ENCODE results near the gene PPIAL4G.
A peak's percentile ranks its signal among the peaks of the same experiment; 100 is the strongest.
"Not testable (repeated sequence)": the region's sequence is repeated elsewhere in the genome, so short reads cannot be mapped to it uniquely, and the experiment has no call there.

PPIAL4G gene

DNA sequence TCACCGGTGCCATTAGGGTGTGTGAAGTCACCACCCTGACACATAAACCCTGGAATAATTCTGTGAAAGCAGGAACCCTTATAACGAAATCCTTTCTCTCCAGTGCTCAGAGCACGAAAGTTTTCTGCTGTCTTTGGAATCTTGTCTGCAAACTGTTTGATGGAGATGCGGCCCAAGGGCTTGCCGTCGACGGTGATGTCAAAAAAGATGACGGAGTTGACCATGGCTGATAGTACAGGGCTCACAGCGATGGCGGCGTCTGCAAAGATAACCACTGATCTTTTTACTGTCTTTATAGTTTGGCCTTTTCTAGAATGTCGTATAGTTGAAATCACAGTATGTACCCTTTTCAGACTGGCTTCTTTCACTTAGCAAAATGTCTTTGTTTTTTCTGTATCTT is at the start of gene PPIAL4G:
PPIAL4G (minus strand) TSS at position 274 of the 400 bp plus-strand sequence; CDS start at position 224, 50 bp downstream.
- not testable (repeated sequence) for DNase-seq

DNA sequence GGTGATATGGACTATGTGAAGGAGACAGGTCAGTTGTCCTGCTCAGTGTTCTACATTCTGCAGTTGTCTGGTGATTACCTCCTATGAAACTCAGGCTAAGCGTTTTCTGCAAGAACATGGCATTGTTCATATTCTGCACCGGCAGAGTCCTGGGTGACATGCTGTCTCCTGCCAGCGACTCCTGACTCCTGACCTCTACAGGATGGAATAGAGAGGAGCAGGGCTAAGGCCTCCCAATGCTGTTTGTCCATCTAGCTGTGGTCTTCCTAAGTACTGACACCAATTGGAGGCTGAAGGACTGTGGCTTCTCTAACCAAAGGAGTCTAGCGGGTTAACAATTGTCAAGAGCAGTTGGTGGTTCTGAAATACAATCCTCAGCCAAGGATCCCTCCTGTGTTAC is 49.1 kb upstream of the PPIAL4G start:
- not testable (repeated sequence) for DNase-seq

GRCh38 chr1:148529101-148529567 is 46.0 kb upstream of the PPIAL4G start:
- DNase-seq: peak; percentile 15

GRCh38 chr1:148528591-148528990 is 45.5 kb upstream of the PPIAL4G start:
- DNase-seq: not testable (repeated sequence)

DNA sequence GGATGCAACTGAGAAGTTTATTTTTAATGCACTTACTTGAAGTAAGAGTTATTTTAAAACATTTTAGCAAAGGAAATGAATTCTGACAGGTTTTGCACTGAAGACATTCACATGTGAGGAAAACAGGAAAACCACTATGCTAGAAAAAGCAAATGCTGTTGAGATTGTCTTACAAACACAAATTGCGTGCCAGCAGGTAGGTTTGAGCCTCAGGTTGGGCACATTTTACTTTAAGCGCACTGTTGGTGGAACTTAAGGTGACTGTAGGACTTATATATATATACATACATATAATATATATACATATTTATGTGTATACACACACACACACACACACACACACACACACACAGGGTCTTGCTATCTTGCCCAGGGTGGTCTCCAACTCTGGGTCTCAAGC is 43.5 kb upstream of the PPIAL4G start:
- not testable (repeated sequence) for DNase-seq

GRCh38 chr1:148523205-148524144 is 40.4 kb upstream of the PPIAL4G start:
- not testable (repeated sequence) for DNase-seq

DNA sequence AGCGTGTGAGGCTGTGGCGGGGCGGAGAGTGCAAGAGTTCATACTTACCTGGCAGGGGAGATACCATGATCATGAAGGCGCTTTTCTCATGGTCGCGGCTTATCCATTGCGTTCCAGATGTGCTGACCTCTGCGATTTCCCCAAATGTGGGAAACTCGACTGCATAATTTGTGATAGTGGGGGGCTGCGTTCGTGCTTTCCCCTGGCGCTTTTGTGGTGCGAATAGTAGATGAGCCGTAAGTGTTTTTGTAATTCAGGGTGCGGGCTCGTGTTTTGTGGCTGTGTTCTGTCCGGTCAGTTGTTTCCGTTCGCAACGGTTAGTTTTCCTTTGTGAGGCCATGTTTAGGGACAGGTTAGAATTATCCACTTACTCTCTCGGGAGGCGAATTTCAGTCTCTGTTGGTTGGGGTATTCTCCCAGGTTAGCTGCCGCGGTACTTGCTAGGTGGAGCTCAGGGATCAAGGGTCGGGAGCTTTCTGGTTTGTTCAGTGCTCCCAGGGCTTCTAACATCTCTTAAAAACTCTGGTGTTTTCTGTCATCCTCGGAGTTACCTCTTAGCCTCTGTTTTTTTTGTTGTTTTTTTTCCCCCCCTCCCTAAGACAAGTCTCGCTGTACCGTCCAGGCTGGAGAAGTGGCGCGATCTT is 39.6 kb upstream of the PPIAL4G start:
- DNase-seq: peak; percentile 98

- DNase-seq: peak; percentile 89
These were observed 39.0 kb upstream of the PPIAL4G start for GRCh38 chr1:148522072-148522471.

DNA sequence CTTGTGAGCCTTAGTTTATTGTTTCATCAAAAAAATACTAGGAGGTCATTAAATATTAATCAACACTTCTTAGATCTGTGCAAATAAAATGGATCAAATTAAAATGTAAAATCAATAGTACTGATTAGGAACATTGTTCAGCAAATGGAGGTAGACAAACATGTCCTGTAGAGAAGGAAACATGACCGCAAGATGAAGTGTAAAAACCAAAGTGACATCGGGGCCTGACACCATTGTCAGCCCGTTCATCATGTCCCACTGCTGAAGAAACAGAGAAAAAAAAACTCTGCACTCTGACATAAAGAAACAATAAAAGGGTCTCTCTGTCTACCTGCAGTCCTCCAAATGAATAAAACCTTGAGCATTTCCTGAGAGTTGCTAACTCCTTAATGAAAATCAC is 31.2 kb upstream of the PPIAL4G start:
- not testable (repeated sequence) for DNase-seq

- DNase-seq: not testable (repeated sequence)
These were observed 29.6 kb upstream of the PPIAL4G start for GRCh38 chr1:148512571-148513184.

DNA sequence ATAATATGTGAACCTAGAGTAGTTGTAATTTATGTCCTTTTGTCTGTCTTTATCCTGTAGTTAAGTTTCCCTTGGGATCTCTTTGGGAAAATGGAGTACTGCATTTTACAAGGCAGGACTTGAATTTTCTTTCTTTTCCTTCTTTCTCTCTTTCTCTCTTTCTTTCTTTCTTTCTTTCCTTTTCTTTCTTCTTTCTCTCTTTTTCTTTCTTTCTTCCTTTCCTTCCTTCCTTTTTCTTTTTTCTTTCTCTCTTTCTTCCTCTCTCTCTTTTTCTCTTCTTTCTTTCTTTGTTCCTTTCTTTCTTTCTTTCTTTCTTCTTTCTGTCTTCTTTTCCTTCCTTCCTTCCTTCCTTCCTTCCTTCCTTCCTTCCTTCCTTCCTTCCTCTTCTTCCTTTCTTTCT is 10.8 kb upstream of the PPIAL4G start:
- not testable (repeated sequence) for DNase-seq

DNA sequence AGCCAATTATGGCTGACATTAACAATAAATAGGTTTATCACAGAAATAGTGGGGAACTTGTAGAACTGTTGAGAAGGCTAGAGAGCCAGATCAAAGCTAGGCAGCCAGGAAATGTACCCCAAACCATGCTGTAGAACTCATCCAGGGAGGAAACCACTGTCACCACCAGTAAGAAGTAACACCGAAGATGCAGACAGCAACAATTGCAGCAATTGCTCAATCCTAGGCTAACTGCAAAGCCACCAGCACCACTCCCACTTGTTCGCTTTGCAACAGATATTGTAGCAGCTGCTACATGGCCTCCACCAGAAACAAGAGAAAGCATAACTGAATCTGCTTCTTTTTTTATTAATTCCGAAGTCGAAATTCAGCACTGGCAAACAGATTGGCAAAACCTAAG is 2.0 kb downstream of the PPIAL4G start:
- DNase-seq: not testable (repeated sequence)

DNA sequence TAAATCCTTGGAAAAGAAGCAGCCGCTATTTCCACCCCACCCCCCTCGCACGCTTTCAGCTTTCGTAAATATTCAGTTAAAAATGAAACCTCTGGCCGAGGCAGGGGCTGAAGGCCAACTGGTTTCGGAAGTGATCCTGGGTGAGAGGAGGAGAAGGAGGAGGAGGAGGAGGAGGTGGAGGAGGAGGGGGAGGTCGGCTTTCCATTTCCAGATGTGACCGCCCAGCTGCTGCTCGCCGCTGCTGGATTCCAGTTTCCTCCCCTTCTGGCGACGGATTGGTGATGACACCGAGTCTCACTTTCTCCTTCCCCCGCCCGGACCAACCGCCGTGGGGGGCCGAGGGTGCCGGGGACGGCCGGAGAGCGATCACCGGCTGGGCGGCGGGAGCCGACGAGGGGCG is 23.4 kb downstream of the PPIAL4G start:
- DNase-seq: not testable (repeated sequence)

GRCh38 chr1:148458901-148459581 is 24.1 kb downstream of the PPIAL4G start:
- peak; percentile 5 for DNase-seq

DNA sequence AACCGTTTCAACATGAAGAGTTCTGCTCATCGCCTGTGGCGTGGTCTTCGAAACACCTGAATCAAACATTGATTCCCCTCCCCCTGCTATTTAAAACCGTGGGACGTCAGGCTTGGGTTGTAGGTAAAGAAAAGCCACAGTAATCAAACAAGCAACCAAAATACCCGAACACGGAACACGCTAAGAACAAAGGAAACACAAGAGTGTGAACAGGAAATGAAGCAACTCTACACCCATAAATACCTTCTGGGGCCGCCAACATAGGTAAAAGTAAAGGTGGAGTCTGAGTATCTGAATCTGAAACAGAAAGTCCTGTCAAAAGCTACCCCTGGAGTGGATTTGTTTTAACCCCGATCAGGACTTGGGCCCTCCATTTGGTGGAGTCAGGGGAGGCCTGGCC is 24.7 kb downstream of the PPIAL4G start:
- DNase-seq: not testable (repeated sequence)

DNA sequence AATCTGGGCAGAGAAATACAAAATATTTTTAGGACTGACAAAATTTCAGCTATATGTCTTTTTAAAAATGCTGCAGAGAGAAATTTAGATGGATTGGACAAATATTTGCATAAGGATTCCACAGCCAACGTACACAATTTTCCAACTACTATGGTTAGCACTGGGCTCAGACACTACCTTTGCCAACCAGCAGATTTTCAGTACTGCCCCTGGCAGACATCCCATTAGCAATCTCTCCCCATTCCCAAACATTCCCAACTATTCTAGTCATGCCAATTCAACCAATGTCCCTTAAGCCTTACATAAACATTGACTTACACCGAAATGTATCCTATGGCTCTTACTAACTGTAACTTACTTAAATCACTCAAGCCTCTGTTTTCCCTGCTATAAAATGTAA is 30.3 kb downstream of the PPIAL4G start:
- DNase-seq: not testable (repeated sequence)

GRCh38 chr1:148439654-148440325 is 43.3 kb downstream of the PPIAL4G start:
- not testable (repeated sequence) for DNase-seq

GRCh38 chr1:148435406-148435805 is 47.7 kb downstream of the PPIAL4G start:
- no peak for DNase-seq

GRCh38 chr1:148434832-148435231 is 48.3 kb downstream of the PPIAL4G start:
- DNase-seq: no peak

- not testable (repeated sequence) for DNase-seq
These were observed 50.2 kb downstream of the PPIAL4G start for GRCh38 chr1:148432916-148433317.
